SIG-M5 treated with dmso at 0.1 percent for 504 hours (cell line): Measurements from ENCODE around the gene ZRANB3.
"Not testable (repeated sequence)": the region's sequence is repeated elsewhere in the genome, so short reads cannot be mapped to it uniquely, and the experiment has no call there.

Experiments
- DNase-seq: peaks from one replicate; lab custom pipeline; 2025; ENCODE audit not compliant: unreplicated experiment; lab: John Stamatoyannopoulos, UW

Gene ZRANB3

DNA sequence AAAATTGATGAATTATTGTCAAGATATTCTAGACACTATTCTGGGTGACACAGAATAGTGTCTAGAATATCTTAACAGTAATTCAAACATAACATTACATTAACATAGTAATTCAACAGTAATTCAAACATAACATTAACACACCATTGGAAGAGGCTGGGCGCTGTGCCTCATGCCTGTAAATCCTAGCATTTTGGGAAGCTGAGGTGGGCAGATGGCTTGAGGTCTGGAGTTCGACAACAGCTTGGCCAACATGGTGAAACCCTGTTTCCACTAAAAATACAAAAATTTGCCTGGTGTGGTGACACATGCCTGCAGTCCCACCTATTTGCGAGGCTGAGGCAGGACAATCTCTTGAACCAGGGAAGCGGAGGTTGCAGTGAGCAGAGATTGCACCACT is 195.8 kb downstream of the ZRANB3 start:
- DNase-seq = no peak

DNA sequence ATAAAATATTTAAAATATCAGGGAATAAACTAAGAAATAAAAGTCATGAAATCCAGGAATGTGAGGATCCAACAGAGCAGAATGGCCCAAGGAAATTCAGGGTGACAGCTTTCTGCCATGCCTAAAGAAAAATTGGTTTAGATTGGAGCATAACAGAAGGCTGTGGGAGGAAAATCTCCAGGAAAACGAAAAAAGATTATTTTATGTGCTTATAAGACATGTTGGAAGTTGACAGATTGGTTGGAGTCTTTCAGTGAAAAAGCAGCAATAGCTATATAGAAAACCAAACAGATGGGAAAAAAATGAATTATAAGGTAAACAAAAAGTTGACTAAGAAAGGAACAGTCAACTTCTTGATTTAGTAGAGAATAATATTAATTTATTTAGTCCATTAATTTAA is 203.9 kb downstream of the ZRANB3 start:
- no peak for DNase-seq

DNA sequence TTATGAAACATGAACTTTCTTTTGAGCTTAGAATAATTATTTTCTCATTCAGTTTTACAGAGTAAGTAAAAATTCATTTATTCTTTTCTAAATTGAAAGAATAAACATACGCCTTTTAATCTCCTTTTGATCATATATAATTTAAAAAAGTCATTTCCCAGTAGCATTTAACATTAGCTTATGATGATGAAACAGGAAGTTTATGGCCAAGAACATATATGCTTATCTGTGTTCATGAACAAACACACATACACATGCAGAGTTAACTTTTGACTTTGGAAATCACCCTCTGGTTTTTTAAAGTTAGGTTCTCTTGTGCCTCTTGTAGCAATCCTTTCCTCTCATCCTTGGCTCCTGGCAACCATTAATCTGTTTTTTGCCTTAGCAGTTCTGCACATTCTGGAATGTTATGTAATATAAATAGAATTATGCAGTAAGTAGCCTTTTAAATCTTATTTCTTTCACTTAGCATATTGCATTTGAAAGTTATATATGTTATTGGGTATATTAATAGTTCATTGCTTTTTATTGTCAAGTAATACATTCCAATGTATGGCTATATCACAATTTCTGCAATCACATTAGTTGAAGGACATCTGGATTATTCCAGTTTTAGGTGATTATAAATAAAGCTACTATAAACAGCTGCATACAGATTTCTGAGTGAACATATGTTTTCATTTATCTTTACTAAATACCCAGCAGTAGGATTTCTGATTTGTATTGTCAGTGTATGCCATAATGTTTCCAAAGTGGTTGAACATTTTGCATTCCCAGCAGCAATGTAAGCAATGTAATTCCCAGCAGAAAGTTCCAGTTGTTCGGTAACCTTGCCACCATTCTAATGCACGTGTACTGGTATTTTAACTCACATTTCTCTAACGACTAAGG is 210.3 kb downstream of the ZRANB3 start:
- no peak for DNase-seq

DNA sequence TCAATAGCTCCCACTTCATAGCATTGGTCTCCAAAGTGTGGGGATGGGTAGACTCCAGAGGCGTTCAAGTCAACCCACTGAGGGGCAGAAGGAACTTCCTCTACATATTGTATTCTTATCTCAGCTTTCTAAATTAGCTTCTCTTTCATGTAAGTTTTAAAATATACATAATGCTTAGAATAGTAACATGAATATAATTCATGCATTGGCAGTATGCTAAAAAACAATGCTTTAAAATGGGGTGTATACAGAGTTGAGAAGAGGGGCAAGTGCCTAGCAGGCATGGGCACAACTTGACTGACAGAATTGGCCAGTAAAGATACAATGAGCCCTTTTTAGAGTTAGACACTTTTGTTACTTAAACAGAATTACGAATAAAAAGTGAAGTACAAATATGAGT is 212.2 kb downstream of the ZRANB3 start:
- no peak for DNase-seq

DNA sequence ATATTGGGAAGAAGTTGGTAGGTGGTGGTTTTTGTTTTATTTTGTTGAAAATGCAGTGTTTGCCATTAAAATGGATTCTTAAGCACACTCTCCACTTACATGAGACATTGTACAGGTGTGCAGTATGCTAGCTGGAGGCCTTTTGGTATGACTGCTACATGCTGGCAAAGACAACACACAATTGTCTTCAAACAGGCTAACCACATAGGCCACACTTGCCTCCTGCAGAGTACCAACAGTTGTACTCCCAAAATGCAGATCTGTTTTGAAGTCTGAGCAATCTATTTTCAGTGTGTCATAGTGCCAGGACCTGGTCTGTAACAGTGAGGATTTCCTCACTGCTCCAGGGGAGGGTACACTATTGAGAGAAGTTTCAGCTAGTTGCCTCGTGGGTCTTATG is 213.6 kb downstream of the ZRANB3 start:
- DNase-seq = no peak

DNA sequence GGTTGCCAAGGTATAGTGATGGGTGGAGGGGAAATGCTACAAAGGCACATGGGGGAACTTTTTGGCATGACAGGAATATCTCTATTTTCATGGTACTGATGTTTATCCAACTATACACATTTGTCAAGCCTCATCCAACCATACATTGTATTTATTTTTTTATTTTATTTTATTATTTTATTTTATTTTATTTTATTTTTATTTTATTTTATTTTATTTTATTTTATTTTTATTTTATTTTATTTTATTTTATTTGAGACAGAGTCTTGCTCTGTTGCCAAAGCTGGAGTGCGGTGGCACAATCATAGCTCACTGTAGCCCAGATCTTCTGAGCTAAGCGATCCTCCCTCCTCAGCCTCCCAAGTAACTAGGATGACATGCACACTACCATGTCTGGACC is 219.1 kb downstream of the ZRANB3 start:
- DNase-seq = no peak

DNA sequence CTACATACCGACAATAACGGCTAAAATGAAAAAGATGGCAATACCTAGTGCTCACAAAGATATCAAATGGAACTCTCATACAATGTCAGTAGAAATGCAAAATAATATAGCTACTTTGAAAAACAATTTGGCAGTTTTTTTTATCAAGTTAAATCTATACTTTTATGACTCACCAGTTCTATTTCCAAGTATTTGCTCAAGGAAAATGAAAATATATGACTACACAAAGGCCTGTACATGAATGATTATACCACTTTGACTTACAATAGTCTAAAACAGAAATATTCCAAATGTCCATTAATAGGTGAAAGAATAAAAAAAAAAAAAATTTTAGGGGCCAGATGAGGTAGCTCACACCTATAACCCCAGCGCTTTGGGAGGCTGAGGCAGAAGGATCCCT is 219.8 kb downstream of the ZRANB3 start:
- no peak for DNase-seq

DNA sequence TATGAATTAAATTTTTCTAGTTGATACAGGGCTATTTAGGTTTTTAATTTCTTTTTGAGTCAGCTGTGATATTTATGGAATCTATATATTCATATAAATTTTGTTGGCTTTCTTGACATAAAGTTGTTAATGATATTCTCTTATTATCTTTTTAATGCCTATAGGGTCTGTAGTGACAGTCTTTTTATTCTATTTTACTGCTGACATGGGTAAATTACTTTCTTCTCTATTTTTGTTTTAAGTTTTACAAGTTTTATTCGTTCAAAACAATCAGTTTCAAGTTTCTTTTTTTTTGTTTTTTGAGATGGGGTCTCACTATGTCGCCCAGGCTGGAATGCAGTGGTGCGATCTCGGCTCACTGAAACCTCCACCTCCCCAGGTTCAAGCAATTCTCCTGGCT is 226.3 kb downstream of the ZRANB3 start:
- DNase-seq = no peak

DNA sequence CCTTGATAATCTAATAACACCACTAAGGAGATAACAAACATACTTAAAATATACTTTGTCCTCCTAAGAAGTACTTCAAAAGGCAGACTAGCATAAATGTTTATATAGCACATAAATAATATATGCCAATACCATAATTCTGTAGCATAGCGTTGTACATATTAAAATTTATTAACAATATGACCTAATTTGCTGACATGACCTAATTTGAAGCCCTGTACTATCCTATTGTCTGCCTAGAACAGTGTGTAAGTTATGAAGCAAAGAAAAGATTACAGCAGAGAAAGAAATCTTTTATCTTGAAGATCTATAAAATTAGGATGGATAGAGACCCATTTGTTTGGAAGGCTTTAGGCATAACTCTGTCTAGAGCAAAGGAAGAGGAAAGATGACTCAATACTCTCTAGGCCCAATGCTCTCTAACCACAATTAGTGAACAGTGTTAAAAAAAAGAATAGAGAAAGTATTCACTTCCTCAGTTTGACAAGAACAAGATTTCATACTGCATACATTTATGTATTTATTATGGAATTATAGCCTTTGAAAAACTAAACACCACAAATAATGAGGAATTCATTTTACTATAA is 231.3 kb downstream of the ZRANB3 start:
- peak; percentile 68 for DNase-seq

DNA sequence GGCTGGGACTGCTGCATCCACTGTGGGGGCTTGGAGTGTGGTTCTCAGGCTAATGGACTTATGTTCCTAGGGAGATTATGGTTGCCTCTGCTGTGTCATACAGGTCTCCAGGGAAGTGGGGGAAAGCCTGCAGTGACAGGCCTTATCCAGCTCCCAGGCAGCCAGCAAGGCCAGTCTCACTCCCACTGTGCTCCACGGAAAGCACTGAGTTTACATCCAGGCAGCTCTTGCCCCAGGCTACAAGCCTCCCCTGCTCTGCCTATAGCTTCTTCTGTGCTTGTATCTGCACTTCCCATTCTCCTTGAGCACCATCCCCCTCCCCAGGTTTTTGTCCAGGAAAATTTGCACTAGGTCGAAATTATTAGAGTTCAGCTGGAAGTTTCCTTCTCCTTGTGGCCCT is 231.9 kb downstream of the ZRANB3 start:
- no peak for DNase-seq

DNA sequence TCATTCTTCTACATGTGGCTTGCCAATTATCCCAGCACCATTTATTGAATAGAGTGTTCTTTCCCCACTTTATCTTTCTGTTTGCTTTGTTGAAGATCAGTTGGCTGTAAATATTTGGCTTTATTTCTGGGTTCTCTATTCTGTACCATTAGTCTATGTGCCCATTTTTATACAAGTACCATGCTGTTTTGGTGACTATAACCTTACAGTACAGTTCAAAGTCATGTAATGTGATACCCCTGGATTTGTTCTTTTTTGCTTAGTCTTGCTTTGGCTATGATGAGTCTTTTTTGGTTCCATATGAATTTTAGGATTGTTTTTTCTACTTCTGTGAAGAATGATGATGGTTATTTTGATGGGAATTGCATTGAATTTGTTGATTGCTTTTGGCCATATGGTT is 243.9 kb downstream of the ZRANB3 start:
- DNase-seq = not testable (repeated sequence)

DNA sequence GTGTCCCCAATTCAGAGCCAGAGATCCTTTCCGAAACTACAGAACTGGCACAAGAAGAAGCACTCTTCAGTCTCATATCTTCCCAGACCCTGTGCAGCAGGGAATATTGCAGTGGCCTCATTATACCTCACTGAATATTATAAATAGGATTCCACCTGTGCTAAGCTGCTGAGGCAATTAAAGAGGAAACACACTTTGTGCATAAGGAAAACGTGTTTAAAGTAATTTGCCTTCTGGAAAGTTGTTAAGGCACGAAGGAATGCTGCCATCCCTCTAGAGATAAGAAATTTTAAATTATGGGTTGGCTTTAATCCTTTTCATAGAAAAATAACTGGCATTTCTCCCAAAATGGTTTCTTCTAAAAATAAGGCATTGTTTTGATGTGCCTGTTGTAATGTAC is 245.6 kb downstream of the ZRANB3 start:
- DNase-seq = no peak

DNA sequence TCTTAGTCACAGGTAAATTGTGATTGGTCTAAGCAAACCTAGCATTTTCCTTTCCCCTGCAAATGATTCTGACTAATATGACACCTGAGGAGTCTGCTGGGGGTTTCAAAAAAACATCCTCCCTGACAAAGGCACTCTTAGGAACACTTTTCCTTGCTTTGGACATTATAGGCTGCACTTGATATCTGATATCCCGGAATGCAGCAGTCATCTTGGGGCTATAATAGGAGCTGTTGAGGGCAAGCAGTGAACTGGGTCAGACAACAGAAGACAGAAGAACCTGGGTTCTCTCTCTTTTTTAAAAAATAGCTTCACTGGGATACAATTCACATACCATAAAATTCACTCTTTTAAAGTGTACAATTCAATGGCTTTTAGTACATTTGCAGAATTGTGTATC is 249.6 kb downstream of the ZRANB3 start:
- DNase-seq = no peak

DNA sequence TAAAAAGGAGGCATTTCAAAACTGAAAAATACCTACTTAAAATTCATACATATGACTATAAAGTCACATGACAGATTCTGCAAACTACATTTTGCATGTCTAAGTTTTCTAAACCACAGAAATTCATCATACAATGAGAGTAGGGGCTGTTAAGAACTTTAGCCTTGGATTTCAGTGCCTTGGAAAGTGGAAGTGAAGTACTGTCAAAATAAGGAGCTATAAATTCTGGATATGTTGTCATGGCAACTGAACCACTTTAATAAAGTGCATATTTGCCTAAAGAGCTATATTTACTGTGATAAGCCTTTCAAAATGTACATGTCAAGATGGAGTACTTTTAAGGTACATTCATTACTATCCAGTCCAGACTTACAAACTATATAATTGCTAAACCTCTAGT is 251.8 kb downstream of the ZRANB3 start:
- DNase-seq = no peak

DNA sequence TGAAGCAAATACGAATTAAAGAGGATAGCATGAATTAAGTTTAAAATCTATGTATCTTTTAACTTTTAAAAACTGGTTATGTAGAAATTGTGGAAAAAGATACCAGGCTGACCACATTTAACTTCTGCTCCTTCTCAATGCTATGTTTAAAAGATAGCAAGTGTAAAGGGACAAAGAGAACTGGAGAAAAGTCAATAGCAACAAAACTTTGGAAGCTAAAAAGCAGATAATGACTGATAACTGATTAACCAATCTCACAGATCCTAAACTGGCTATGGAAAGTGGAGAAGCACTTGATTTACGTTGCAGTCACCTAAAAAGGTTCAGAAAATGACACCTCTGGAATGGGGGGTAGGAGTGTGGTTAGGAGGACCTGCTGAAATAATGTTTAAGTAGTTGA is 254.5 kb downstream of the ZRANB3 start:
- no peak for DNase-seq

DNA sequence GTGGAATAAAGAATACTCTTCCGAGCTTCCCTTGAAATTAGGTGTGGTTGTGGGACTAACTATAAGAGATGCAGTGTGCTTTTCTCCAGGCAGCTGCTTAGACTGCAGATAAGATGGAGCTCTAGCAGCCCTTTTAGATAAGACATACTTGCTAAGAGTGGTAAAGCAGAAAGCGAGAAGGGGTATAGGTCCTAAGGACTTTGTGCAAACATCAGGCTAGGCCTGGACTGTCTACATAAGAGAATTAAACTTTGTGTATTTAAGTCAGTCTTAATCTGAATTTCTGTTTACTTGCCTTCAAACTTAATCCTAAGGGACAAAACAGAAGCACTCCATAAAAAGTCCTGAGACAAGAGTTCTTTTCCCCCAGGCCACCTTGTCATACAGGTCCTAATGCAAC is 260.0 kb downstream of the ZRANB3 start:
- DNase-seq = no peak

DNA sequence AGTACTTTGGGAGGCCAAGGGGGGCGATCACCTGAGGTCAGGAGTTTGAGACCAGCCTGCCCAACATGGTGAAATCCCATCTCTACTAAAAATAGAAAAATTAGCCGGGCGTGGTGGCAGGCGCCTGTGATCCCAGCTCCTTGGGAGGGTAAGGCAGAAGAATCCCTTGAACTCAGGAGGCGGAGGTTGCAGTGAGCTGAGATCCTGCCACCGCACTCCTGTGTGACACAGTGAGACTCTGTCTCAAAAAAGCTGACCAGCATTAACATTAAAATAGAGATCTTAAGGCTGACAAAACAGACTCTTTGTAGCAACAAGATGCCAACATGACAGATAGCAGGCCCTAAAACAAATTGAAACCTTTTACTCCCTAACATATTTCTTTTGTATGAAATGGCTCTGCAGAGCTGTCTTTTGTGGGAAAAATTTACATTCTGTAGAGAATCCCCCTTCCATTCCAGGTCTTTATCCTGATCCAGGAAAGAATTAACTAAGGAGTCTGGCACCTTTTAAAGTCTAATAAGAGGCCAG is 265.0 kb downstream of the ZRANB3 start:
- DNase-seq = no peak

DNA sequence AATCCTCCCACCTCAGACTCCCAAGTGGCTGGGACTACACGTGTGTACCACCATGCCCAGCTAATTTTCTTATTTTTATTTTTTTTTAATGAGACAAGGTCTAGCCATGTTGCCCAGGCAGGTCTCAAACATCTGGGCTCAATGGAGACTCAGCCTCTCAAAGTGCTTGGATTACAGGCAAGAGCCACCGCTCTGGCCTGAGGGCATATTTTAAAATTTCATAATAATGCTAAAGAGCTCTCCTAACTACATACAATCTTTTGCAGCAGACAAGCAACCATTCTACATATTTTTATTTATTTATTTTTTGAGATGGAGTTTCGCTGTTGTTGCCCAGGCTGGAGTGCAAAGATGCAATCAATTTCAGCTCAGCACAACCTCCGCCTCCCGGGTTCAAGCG is 271.9 kb downstream of the ZRANB3 start:
- no peak for DNase-seq

DNA sequence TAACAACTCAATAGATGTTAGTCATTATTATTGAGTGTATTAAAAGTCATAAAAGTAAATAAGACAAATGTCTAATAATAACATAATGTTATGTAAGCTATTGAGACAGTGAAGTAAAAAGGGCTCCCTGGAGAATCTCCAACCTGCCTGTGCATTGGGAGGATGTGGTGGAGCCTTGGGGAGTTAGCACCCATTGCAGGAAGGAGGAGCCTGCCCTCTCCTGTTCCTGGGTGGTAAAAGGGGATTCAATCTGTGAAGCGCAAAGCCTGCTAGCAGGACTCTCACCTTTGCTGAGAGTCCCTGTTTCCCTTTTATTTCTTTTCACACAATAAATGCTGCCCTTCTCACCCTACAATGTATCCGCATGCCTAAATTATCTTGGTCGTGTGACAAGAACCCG is 272.8 kb downstream of the ZRANB3 start:
- DNase-seq = no peak

DNA sequence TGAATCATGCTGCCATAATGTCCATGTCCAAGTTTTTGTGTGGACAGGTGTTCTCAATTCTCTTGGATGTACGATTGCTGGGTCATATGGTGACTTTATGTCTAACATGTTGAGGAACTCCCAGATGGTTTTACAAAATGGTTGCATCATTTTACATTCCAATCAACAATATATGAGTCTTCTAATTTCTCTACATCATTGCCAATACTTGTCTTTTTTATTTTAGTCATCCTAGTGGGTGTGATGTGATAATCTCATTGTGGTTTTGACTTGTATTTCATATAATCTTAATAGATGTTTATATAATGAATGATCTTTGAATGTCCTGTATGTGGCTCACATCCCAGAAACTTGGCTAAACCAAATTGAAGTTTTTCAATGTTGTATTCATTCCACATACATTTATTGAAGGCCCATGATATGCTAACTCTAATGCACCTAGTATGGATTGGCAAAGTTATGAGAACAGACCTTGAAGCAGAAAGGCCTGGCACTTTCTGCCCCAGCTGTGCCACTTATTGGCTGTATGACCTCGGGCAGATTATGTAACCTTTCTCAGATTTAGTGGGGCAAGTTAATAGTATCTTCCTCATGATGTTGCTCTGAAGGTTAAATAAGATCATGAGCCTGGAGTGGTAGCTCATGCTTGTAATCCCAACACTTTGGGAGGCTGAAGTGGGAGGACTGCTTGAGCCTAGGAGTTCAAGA is 273.5 kb downstream of the ZRANB3 start:
- no peak for DNase-seq

DNA sequence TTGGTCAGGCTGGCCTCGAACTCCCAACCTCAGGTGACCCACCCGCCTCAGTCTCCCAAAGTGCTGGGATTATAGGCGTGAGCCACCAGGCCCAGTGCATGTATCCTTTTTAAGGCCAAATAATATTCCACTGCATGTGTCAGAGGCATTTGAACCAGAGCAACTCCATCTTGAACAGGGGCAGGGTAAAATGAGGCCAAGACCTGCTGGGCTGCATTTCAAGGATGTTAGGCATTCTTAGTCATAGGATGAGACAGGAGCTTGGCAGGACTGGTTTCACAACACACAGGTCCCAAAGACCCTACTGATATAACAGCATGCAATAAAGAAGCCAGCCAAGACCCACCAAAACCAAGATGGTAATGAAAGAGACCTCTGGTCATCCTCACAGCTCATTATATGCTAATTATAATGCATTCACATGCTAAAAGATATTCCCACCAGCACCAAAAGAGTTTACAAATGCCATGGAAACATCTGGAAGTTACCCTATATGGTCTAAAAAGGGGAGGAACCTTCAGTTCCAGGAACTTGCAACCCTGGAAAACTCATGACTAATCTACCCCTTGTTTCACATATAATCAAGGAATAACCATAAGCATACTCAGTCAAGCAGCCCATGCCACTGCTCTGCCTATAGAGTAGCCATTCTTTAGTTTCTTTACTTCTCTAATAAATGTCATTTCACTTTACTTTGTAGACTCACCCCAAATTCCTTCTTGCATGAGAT is 274.3 kb downstream of the ZRANB3 start:
- DNase-seq = no peak
